Heart right ventricle (tissue), 16 donors: Measurements from ENCODE around the gene PLEKHA7. TPM values are rescaled to one million over a fixed set of nuclear protein-coding genes. Genes with fewer than 3 reads are reported as not detected.

Experiments used
- ATAC-seq, 8 donors: fragments of 200-7000 bp; cut with Tn5 transposase; one replicate each; pipeline ENCODE4 v1.9.1; 2020; ENCODE audit warnings: mild to moderate bottlenecking in 8 of 8, moderate library complexity in 8 of 8, moderate number of reproducible peaks in 1 of 8
- DNase-seq, 2 donors: peaks; one replicate each; pipeline ENCODE4 v3.0.0-alpha.2; 2020
- H3K27ac ChIP-seq, 10 donors: fragments of 200-600 bp; sonication (generic) in 2 of 10; one replicate each; pipeline versions ENCODE4 v1.5.0 to v1.8.0; 2020 to 2022; ENCODE audit warnings: mild to moderate bottlenecking in 3 of 10
- H3K27me3 ChIP-seq, 7 donors: fragments of 200-600 bp; one replicate each; pipeline ENCODE4 v1.8.0; 2021 to 2022; ENCODE audit warnings: mild to moderate bottlenecking in 2 of 7
- H3K36me3 ChIP-seq, 9 donors: fragments of 200-600 bp; sonication (generic) in 1 of 9; one replicate each; pipeline versions ENCODE4 v1.5.0 to v1.8.0; 2020 to 2022; ENCODE audit warnings: mild to moderate bottlenecking in 2 of 9
- H3K4me1 ChIP-seq, 9 donors: fragments of 200-600 bp; sonication (generic) in 1 of 9; one replicate each; pipeline versions ENCODE4 v1.5.0 to v1.8.0; 2020 to 2022; ENCODE audit warnings: mild to moderate bottlenecking in 4 of 9
- H3K4me3 ChIP-seq, 10 donors: fragments of 200-600 bp; sonication (generic) in 2 of 10; one replicate each; pipeline versions ENCODE4 v1.5.0 to v1.8.0; 2020 to 2022; ENCODE audit warnings: mild to moderate bottlenecking in 7 of 10, moderate library complexity in 2 of 10
- H3K9me3 ChIP-seq, 11 donors: fragments of 200-600 bp in 10 of 11; sonication (generic) in 2 of 11; one replicate each; pipeline versions ENCODE4 v1.5.0 to v1.8.0; 2013 to 2022; ENCODE audit warnings: mild to moderate bottlenecking in 2 of 11, control low read depth in 1 of 11, moderate library complexity in 1 of 11
- WGBS, 2 donors: extraction: QIAGEN DNeasy Blood & Tissue Kit; methylation state at CpG; one replicate each; pipeline ENCODE4 v1.1.7; 2013; ENCODE audit warnings: inconsistent platforms in 1 of 2; 5-methylcytosine and 5-hydroxymethylcytosine counted together
- intact Hi-C, 10 donors: fragments of 100-400 bp; cut with DNase I; formaldehyde crosslinking; loops; one replicate each; pipeline versions ENCODE4 v1.11.1 to v1.14.2; 2022
- polyA plus RNA-seq, 2 donors: library from polyadenylated mRNA; stranded (reverse); fragments of 200-250 nt; gene quantifications; one replicate each; pipeline ENCODE4 v1.2.3, GENCODE V29; 2013
- total RNA-seq, 10 donors: library from RNA; stranded (reverse); fragmentation: NEBNext Ultra II Directional in 3 of 10; extraction: Animal tissue kit (Norgen Biotek cat#: 25700) in 3 of 10; gene quantifications; one replicate each; pipeline versions ENCODE4 v1.2.1 to v1.2.4, GENCODE V29; 2021 to 2023
- TF ChIP-seq, protein P1 (sequence below), 9 donors: fragments of 200-600 bp; sonication (generic) in 2 of 9; IDR thresholded peaks; one replicate each; pipeline versions ENCODE4 v1.5.0 to v1.8.0; 2021 to 2022; ENCODE audit warnings: antibody characterized with exemption in 9 of 9, mild to moderate bottlenecking in 5 of 9, moderate library complexity in 1 of 9
- donor health status: Arrhythmogenic right ventricular cardiomyopathy.
- donor health status: ischemic (EF 13 %, LVEDD 7.1; RV severe dilation, severe dysfunction).
- donor health status: healthy with polysubstance abuse.
- donor health status: DM: no; HTN: yes; CAD: no.
- donor health status: DM: no; HTN: no; CAD: no.
- donor health status: ischemic (EF 25% LVEDD 6.9; RV normal size, moderate dysfunction).
- donor health status: ischemic (EF 25% LVEDD 5.7; RV mildly dilated, moderate dysfunction).
- donor health status: healthy.
- donor health status: DM: yes; HTN: yes; CAD: no.
- donor health status: Ischemic cardiomyopathy.
- donor health status: ischemic (EF 35%, LVEDD 5.7; RV mildly dilated, moderate dysfunction).
- donor health status: nonischemic (EF 11% LVEDD 7.7; RV severe dilation, severe dysfunction).
- donor health status: DM: yes; HTN: yes; CAD: no.
- donor health status: PGD.
- donor health status: ischemic (EF 29% LVEDD 5.4; RV normal size, mild dysfunction).
- donor health status: nonischemic (EF 23%, LVEDD 6.1; RV moderate dilation, normal function).

The PLEKHA7 gene
- total and polyA plus RNA-seq, 12 donors = 15.3 to 46.9 (median 24.0) TPM

DNA sequence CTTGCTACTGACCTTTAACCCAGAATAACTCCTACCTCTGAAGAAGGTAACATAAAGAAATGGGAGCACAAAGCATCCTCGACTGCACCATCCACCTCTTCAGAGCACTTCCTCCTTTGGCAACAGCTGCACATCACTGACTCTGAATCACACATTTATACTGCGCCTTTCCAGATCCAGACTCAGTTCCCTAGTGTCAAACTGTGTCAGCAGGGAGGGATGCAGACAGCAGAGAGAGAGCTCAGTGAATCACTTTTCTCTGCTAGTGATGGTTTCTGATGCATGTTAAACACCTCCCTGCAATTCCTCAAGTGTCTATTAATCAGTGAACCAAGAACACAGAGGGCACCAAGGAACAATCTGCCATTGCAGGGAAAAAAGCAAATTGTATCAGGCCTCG is 118.9 kb downstream of the PLEKHA7 start:
- 75 to 80% methylated on average over 3 of the region's 3 CpGs for WGBS, 2 donors
- DNase-seq (no peak), ATAC-seq (no peak)
- intact Hi-C loops = no loop called here
- H3K9me3 ChIP-seq = peaks cover 0 to 9% (median 0%) of the 10 kb centered on the region in 11 donors
- TF ChIP-seq, protein P1, sequence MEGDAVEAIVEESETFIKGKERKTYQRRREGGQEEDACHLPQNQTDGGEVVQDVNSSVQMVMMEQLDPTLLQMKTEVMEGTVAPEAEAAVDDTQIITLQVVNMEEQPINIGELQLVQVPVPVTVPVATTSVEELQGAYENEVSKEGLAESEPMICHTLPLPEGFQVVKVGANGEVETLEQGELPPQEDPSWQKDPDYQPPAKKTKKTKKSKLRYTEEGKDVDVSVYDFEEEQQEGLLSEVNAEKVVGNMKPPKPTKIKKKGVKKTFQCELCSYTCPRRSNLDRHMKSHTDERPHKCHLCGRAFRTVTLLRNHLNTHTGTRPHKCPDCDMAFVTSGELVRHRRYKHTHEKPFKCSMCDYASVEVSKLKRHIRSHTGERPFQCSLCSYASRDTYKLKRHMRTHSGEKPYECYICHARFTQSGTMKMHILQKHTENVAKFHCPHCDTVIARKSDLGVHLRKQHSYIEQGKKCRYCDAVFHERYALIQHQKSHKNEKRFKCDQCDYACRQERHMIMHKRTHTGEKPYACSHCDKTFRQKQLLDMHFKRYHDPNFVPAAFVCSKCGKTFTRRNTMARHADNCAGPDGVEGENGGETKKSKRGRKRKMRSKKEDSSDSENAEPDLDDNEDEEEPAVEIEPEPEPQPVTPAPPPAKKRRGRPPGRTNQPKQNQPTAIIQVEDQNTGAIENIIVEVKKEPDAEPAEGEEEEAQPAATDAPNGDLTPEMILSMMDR (IDR thresholded peaks at IDR 0.05) = no peak
- peaks cover 0 to 74% (median 31%) of the 10 kb centered on the region in 9 donors for H3K4me1 ChIP-seq
- H3K27me3 ChIP-seq = no peaks in the 10 kb centered on the region
- H3K27ac ChIP-seq = no peak overlapping the region
- no peaks in the 10 kb centered on the region for H3K36me3 ChIP-seq
- H3K4me3 ChIP-seq = no peak overlapping the region

DNA sequence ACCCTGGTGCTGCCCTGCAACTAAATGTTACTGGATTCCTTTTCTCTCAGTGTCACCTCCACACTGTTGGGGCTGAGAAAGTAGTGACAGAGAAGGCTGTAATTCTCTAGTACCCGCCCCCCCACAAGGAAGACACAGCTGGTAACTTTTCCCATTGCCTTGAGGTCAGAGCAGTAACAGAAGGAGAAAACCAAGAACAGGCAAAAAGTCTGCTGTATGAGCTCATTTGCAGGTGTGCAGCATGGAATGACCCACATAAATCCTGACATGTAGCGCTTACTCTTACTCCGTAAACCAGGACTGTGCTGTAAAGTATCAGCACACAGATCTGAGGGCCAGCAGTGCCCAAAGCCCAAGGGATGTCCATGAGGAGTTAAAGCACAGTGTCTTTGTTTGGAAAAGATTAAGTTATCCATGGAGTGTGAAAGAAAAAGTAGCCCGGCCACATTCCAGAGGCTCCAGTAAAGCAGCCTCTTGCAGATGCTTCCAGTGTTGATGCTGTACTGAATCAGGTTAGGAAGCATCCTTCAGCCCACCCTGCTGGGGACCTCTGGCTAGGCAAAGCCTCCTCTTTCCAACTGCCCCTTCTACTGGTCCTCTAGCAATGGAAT is 120.7 kb downstream of the PLEKHA7 start:
- TF ChIP-seq, protein P1 (IDR thresholded peaks at IDR 0.05) = no peak
- WGBS, 2 donors = 78 to 83% methylated on average over 4 of the region's 4 CpGs
- Histone ChIP-seq H3K27ac (peak overlapping the region in 2 of 10 donors; percentile 15 to 27), H3K4me3 (no peak overlapping the region), H3K9me3 (peaks cover 0 to 23% (median 0%) of the 10 kb centered on the region in 11 donors), H3K27me3 (no peaks in the 10 kb centered on the region), H3K36me3 (no peaks in the 10 kb centered on the region), H3K4me1 (peaks cover 0 to 61% (median 26%) of the 10 kb centered on the region in 9 donors)
- ATAC-seq (no peak), DNase-seq (no peak)
- intact Hi-C loops = no loop called here

DNA sequence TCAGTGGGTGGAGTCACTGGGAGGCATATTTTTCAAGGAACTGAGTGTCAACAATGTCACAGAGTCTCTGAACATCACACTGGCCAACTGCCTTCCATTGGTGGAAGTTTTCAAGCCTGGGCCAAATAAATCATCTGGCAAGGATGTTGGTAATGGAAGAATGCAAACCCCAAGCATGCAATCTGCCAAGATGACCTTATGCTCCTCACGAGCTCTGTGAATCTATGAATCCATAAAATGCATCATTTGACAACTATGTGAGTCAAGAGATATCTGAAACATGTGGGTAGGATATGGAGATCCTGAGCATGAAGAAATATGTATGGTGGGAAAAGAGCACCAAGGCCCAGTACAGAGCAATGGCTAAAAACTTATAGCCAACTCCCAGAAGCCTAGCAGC is 122.2 kb downstream of the PLEKHA7 start:
- intact Hi-C loops = no loop called here
- no peaks in the 10 kb centered on the region for H3K36me3 ChIP-seq
- ATAC-seq (peak in 1 of 8 donors; percentile 37), DNase-seq (no peak)
- TF ChIP-seq, protein P1 (IDR thresholded peaks at IDR 0.05) = no peak
- H3K27me3 ChIP-seq = no peaks in the 10 kb centered on the region
- H3K4me3 ChIP-seq = no peak overlapping the region
- H3K4me1 ChIP-seq = peaks cover 0 to 46% (median 11%) of the 10 kb centered on the region in 9 donors
- peak overlapping the region in 1 of 10 donors; percentile 6 for H3K27ac ChIP-seq
- H3K9me3 ChIP-seq = peaks cover 0 to 23% (median 0%) of the 10 kb centered on the region in 11 donors
- WGBS, 2 donors = 13 to 14% methylated on average over 1 of the region's 1 CpG

DNA sequence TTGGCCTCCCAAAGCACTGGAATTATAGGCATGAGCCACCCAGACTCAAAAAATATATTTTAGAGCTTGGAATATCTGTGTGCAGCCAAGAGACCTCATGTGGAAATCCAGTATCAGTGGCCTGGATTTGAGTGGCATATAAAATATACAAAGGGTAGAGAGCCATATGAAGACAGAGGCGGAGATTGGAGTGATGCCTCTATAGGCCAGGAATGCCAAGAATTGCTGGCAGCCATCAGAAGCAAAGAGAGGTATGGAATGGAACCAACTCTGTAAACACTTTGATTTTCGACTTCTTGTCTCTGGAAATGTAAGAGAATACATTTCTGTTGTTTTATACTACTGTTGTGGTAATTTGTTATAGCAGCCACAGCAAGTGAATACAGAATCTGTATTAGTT is 123.0 kb downstream of the PLEKHA7 start:
- DNase-seq (no peak), ATAC-seq (no peak)
- intact Hi-C loops = no loop called here
- Histone ChIP-seq H3K9me3 (peaks cover 0 to 23% (median 0%) of the 10 kb centered on the region in 11 donors), H3K27ac (peak overlapping the region in 1 of 10 donors; percentile 6), H3K4me1 (peaks cover 0 to 38% (median 6%) of the 10 kb centered on the region in 9 donors), H3K27me3 (no peaks in the 10 kb centered on the region), H3K36me3 (no peaks in the 10 kb centered on the region), H3K4me3 (no peak overlapping the region)
- TF ChIP-seq, protein P1 (IDR thresholded peaks at IDR 0.05) = no peak
- WGBS, 2 donors = 78 to 85% methylated on average over 2 of the region's 2 CpGs
